ENCODE measurements around the gene SLCO1A2. TPM values are rescaled to one million over a fixed set of nuclear protein-coding genes. Genes with fewer than 3 reads are reported as not detected.

Gene SLCO1A2, protein sequence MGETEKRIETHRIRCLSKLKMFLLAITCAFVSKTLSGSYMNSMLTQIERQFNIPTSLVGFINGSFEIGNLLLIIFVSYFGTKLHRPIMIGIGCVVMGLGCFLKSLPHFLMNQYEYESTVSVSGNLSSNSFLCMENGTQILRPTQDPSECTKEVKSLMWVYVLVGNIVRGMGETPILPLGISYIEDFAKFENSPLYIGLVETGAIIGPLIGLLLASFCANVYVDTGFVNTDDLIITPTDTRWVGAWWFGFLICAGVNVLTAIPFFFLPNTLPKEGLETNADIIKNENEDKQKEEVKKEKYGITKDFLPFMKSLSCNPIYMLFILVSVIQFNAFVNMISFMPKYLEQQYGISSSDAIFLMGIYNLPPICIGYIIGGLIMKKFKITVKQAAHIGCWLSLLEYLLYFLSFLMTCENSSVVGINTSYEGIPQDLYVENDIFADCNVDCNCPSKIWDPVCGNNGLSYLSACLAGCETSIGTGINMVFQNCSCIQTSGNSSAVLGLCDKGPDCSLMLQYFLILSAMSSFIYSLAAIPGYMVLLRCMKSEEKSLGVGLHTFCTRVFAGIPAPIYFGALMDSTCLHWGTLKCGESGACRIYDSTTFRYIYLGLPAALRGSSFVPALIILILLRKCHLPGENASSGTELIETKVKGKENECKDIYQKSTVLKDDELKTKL
- 0.01 to 0.11 TPM (median 0.03 TPM) in 3 of 5 replicates, not detected in the others for total RNA-seq (2022; extraction: Qiagen RNA extraction)

DNA sequence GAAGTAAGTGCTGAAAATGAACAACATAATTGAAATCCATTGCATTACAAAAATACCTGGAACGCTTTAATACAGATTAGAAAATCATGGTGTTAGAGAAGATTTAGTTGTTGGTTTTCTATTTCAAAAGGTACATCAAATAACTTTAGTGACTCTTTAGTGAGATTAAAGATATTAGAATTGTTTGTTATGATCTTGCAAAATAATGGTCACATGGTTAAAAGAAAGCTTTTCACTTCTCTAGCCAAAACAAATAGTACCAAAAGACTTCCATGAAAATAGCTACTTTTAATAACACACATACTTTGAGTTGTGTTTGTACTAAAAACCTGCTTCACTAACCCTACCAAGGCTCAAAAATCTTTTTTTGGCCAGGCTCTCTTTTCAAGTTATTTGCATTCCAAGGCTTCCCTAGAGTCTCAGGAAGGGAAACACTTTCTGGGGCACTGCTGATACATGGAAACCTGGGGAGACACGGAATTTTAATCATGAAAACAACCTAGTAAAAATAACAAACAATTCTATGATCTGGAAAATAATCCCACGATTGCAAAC is at the start of gene SLCO1A2:
Gene SLCO1A2 (minus strand): TSS at position 147 of the 555 bp plus-strand sequence. CDS start 270 bp downstream, outside the sequence.

DNA sequence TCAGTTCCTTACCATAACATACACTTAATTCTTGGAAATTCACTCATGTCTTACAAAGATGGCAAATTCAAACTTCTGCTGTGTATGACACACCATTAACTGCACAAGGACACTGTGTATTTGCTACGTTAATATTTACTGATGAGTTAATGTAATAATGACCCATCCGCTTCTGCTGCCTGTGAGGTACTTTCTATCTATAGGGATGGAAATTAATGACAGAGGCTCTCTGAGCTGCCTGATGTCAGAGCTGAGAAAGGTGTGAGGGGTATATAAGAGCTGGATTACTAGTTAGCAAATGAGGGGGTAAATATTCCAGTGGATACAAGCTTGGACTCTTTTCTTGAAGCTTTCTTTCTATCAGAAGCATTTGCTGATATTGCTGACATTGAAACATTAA is 37.9 kb upstream of the SLCO1A2 start, which contains the start of gene IAPP:
Gene IAPP (plus strand): TSS at position 301 of the 400 bp plus-strand sequence. CDS start 450 bp downstream, outside the sequence.

Other genes with a start within 250 kb of the SLCO1A2 start
- 0.38 to 0.64 TPM (median 0.39 TPM) in 5 replicates for gene SLCO1B1, start 203.7 kb downstream of the SLCO1A2 start, total RNA-seq (2022; extraction: Qiagen RNA extraction)
- not detected in 5 replicates for gene IAPP, start 38.0 kb upstream of the SLCO1A2 start, total RNA-seq (2022; extraction: Qiagen RNA extraction)
- 6.6 to 8.9 TPM (median 7.7 TPM) in 5 replicates for gene PYROXD1, start 102.7 kb upstream of the SLCO1A2 start, total RNA-seq (2022; extraction: Qiagen RNA extraction)
- 54.6 to 76.9 TPM (median 69.0 TPM) in 5 replicates for gene RECQL, start 166.7 kb upstream of the SLCO1A2 start, total RNA-seq (2022; extraction: Qiagen RNA extraction)
- gene GOLT1B, start 166.9 kb upstream of the SLCO1A2 start, total RNA-seq (2022; extraction: Qiagen RNA extraction) = 86.2 to 104 TPM (median 89.5 TPM) in 5 replicates
- gene SPX, start 191.4 kb upstream of the SLCO1A2 start, total RNA-seq (2022; extraction: Qiagen RNA extraction) = 3.6 to 5.0 TPM (median 4.4 TPM) in 5 replicates